Activated CD8-positive, alpha-beta memory T cell treated with anti-CD3 and anti-CD28 coated beads for 24 hours (primary cell): ENCODE results near the gene KRT86.
"Not testable (repeated sequence)": the region's sequence is repeated elsewhere in the genome, so short reads cannot be mapped to it uniquely, and the experiment has no call there.

Experiments
- DNase-seq: peaks from one replicate; pipeline ENCODE4 v3.0.0-alpha.2; 2020

KRT86 gene

GRCh38 chr12:52252728-52253343 lies 21.6 kb upstream of the KRT86 start:
- no peak for DNase-seq

DNA sequence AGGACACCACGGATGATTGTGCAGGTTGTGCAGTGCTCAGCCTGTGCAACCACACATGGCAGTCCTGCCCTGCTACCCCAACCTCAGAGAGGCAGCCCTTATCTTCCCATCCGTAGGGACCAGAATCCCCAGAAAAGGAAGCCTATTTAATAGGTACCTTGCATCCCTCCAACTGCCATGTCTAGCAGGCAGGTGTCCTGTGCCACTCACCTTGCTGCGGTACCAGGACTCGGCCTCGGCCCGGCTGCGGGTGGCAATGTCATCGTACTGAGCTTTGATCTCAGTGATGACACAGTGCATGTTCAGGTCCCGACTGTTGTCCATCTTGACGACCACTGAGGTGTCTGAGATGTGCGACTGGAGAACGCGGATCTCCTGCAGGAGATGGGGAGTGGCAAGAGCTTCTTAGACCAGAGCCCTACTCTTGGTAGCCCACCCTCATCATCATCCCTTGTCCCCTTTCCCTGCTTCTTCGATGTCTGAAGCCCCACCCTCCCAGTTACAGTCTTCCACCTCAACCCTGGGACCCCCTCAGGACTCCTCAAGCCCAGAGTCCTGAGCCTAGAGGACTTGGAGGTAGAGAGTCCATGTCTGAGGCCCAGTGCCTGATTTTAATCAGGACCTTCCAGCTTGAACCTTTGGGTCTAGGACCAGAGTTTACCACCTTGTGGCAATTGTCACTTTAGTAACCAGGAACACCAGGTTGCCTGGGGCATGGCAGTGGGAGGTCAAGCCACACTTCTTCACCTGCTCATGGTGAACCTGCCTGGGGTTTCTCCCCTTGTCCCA lies 20.9 kb upstream of the KRT86 start:
- no peak for DNase-seq

DNA sequence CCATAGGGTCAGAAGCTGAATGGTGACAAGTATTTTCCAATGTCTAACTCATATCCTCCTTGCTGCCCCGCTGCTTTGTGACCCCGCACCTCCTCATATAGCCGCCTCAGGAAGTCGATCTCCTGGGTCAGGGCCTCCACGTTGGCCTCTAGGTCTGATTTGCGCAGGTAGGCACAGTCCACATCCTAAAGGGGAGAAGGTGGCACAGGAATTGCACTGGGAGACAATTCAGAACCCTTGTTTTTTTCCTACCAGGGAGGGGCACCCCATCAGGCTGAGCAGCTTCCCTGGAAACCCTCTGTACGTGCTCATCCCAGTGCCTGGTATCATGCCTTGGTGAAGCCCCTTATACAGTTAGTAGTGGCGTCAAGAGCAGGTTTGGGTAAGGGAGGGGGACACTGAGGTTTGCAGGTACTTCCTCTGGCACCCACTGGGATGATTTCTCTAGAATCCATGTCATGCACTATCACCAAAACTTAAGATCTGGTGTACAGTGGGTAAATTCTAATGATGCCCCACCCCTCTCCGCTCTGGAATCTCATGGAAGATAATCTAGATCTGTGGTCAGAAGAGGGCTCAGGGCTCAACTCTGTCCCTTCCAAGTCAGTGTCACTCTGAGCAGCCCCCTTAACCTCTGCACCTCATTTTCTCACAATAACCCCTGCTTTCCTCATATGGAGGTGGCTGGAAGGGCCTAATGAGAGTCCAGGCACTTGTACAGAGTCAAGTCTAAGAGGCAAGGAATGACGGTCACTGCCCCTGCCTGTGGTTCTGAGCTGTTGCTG lies 20.1 kb upstream of the KRT86 start:
- no peak for DNase-seq

DNA sequence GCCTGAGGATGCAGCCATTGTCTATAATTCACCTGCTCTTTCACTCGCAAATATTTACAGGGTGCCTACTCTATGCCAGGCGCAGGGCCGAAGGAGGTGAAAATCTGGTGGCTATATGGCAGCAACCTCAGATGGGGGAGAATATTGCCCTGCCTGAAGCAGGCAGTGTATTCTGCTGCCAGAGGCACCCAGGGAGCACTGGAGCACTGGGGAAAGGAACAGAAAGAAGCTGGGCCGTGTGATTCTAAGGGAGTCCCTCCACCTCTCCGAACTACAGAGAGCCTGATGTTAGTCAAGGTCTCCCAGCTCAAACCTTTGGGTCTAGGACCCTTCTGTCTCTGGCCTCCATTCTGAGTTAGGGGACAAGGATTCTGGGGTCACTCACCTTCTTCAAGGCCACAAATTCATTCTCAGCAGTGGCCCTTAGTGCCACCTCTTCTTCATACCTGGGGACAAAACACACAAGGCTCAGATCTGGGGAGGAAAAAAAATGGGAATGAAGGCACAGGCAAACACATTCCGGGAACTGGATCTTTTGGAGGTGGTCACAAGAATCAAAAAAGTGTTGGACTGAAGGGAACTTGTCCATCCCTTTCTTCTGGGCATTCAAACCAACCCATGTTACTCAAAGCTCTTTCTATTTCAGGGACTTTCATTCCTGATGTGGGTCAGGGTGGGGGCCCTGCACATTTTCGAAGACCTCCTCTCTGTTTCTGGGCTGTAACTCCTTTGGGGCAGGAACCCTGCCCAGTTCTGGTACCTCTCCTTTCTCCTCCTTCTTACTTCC lies 19.3 kb upstream of the KRT86 start:
- no peak for DNase-seq

- no peak for DNase-seq
These were observed 18.4 kb upstream of the KRT86 start for GRCh38 chr12:52255926-52256583.

- no peak for DNase-seq
These were observed 17.9 kb upstream of the KRT86 start for GRCh38 chr12:52256584-52256935.

GRCh38 chr12:52257074-52257551 lies 17.3 kb upstream of the KRT86 start:
- no peak for DNase-seq

- DNase-seq, result not testable (repeated sequence)
These were observed 16.5 kb upstream of the KRT86 start for GRCh38 chr12:52257922-52258321.

GRCh38 chr12:52258335-52258901 lies 16.0 kb upstream of the KRT86 start:
- DNase-seq, result no peak

DNA sequence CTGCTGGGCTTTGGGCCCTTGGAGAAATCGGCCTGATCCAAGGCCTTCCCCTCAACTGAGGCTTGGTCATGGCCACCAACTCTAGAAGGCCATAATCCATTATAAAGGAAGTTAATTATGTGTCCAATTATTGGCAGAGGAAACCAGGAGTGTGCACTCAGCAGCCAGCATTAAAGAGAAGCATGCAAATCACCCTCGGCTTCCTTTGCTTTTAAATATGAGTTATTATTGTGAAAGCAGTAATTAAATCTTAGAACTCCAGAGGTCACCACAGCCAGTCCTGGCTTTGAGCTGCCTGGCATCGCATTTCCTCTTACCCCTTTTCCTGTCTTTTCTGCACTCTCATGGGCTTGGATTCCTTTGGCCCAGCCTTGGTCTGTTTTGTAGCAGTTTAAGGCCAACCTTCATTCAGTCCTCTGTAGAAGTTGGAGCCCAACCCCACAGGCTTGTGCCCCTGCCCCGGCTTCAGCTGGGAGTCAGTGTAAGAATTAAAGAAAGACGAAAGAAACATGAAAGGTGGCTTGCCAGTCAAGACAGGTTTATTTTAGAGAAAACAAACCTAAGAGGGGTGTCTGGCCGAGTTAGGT lies 14.7 kb upstream of the KRT86 start:
- no peak for DNase-seq

- DNase-seq, result no peak
These were observed 13.9 kb upstream of the KRT86 start for GRCh38 chr12:52260361-52261207.

- DNase-seq, result no peak
These were observed 13.3 kb upstream of the KRT86 start for GRCh38 chr12:52261208-52261484.

DNA sequence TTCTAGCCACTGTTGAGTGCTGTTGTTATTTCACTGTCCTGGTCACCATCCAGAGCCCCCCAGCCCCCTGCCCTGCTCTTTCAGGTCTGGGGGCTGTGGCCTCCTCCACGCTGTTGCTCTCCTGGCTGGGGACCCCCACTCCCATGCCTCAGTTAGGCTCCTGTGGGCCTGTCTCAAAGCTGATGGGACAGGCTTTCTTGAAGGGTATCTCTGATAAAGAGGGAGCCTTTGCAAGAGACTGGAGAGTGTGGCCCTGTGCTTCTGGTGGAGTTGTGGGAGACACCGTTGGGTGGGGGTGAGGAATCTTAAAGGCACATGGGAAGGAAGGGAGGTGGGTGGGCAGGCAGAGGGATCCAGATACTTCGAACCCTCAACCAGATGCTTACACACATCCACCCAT lies 12.2 kb upstream of the KRT86 start:
- no peak for DNase-seq

DNA sequence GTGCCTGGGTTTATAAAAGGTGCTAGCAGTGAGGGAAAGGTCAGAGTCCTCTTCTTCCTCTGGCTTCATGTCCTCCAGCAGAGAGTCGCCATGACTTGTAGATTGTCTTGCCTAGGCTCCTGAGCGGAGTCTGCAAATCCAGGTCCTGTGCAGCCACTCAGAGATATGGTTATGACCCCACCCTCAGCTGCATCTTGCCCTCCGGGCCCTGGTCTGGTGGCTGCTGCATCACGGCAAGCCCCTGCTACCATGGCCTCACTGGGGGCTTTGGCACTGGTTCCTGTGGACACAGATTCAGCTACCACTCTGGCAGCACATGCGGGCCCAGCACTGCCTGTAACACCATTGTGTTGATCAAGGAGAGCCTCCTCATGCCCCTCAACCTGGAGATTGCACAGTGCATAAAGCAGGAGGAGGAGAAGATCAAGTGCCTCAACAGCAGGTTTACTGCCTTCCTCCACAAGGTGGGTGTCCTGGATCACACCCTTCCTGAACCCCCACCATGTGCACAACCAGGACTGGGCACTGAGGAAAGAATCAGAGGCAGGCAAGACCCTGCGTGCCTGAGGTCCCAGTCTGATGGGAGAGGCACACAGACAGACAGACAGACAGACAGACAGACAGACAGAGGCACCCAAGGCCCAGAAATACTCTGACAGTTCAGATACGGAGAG lies 10.5 kb upstream of the KRT86 start:
- no peak for DNase-seq

- no peak for DNase-seq
These were observed 10.0 kb upstream of the KRT86 start for GRCh38 chr12:52264435-52264825.

- no peak for DNase-seq
These were observed 7.9 kb upstream of the KRT86 start for GRCh38 chr12:52266514-52266913.

DNA sequence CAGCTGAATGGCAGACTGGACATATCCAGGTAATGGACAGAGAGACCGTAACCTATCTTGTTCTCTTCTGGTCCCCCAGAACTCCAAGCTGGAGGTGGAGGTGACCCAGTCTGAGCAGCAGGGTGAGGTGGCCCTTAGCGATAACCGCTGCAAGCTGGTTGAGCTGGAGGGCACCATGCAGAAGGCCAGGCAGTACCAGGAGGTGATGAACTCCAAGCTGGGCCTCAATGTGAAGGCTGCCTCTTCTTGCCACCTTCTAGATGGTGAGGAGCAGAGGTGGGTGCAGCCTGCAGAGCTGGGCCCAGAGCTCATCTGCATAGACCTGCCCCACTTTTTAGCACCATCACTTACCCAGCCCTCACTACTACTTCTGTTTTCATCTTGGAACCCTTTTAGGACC lies 7.2 kb upstream of the KRT86 start:
- no peak for DNase-seq

DNA sequence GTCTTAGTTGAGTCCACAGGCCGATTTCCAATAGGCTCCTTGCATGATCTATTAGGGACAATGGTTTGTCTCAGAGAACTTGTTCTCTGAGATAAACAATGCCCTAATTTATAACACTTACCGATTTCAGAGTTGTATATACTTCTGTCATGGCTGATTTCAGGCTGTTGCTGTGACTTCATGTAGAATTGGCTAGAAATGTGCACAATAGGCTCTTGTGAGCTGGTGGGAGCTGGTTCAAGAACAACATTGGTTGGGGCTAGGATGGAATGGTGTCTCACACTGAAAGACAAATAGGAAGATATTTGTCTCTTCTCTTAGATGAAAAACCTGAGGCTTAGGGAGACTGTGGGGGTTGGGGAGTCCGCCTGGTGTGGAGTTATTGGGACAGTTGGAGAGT lies 6.7 kb upstream of the KRT86 start:
- DNase-seq, result no peak

DNA sequence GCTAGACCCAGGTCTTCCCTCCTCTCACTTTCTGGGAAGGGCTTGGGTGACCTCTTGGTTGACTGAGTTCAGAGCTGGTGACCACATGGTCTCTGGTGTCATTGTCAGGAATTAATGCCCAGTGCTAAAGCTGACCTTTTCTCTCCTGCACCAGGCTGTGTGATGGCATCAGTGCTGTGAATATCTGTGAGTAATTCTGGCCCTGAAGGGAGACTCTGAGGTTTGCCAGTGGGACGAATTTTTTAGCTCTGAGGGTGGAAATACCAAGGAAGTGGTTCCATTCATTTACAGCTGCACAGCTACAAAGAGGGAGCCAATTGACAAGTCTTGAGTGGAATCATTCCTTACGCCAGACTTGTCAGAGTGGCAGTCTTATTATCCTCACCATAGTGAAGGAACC lies 6.2 kb upstream of the KRT86 start:
- DNase-seq, result no peak

DNA sequence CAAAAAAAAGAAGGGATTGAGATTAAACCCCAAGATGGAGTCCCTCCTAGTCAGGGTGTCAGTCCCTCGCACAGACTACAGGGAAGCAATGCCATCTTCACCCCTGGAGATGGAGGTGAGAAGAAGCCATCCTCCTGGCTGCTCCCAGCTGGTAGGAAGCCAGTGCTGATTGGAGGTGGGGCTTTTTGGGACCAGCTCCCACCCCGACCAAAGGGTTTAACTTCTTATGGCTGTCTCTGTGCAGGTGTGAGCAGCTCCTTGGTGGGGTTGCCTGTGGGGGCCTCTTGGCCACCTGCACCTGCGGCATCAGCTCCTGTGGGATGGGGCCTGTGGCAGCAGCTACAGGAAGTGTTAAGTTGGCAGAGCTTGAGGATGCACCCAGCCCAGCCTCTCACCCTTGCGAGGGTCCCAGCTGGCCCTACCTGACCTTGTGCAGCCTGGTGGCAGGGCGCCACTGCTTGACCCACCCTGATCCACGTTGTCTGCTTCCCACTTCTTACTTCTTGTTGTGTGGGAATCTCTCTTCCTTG lies 3.8 kb upstream of the KRT86 start:
- DNase-seq, result no peak
